H1 (cell line): ENCODE measurements around the gene SUSD6. TPM values are rescaled to one million over a fixed set of nuclear protein-coding genes. Genes with fewer than 3 reads are reported as not detected.

Experiments used
- CTCF ChIA-PET: fragments of 300-600 bp; sonication (Branson Sonifier 250); formaldehyde crosslinking; loops from one replicate; lab custom pipeline; 2021; ENCODE audit not compliant: partially characterized antibody; lab: Charles Lee
- POLR2A ChIA-PET: fragments of 300-600 bp; sonication (Branson Sonifier 250); formaldehyde crosslinking; loops from one replicate; lab custom pipeline; 2021; ENCODE audit warnings: inconsistent platforms; ENCODE audit not compliant: partially characterized antibody; lab: Charles Lee
- DNase-seq, 2 experiments: peaks; one replicate each; pipeline versions ENCODE4 v3.0.0 to v3.0.0-alpha.2; 2010 to 2022; ENCODE audit warnings: low spot score in 2 of 2, low read depth in 1 of 2, mixed read lengths in 1 of 2
- FAIRE-seq: peaks from 2 replicates; lab custom pipeline; 2011; peaks lifted over from hg19 to GRCh38; lab: Jason Lieb, UNC
- H2AFZ ChIP-seq: 2 replicates; pipeline ENCODE4 v1.8.1; 2012; ENCODE audit warnings: low read length, inconsistent platforms
- H2AK5ac ChIP-seq: 2 replicates; pipeline ENCODE4 v1.6.1; 2013; ENCODE audit warnings: low read depth, low read length
- H2BK120ac ChIP-seq: replicated peaks from 2 replicates; pipeline ENCODE3; 2013; ENCODE audit warnings: low read depth, low read length, inconsistent platforms
- H2BK12ac ChIP-seq: 2 replicates; pipeline ENCODE4 v1.6.1; 2013; ENCODE audit warnings: low read depth, low read length
- H2BK15ac ChIP-seq: 2 replicates; pipeline ENCODE4 v1.6.1; 2013; ENCODE audit warnings: low read length
- H2BK20ac ChIP-seq: 2 replicates; pipeline ENCODE4 v1.6.1; 2013; ENCODE audit warnings: low read length
- H2BK5ac ChIP-seq: 2 replicates; pipeline ENCODE4 v1.6.1; 2013; ENCODE audit warnings: low read depth, low read length
- H3K14ac ChIP-seq: 2 replicates; pipeline ENCODE4 v1.6.1; 2013; ENCODE audit warnings: inconsistent platforms; ENCODE audit not compliant: insufficient read length
- H3K18ac ChIP-seq: 2 replicates; pipeline ENCODE4 v1.6.1; 2013; ENCODE audit warnings: low read length; ENCODE audit errors: extremely low read depth
- H3K23ac ChIP-seq: 2 replicates; pipeline ENCODE4 v1.6.1; 2013; ENCODE audit warnings: inconsistent platforms; ENCODE audit not compliant: insufficient read length
- H3K23me2 ChIP-seq: 2 replicates; pipeline ENCODE4 v1.6.1; 2013; ENCODE audit warnings: low read depth, low read length
- H3K27ac ChIP-seq: 2 replicates; pipeline ENCODE4 v1.6.1; 2011; ENCODE audit warnings: low read depth, low read length, inconsistent platforms
- H3K27me3 ChIP-seq, 4 experiments: replicated peaks in 1 of 4; 1 replicate in 1 of 4; 2 replicates in 3 of 4; pipeline versions ENCODE4 v1.6.1 to v1.8.1; 2011 to 2013; ENCODE audit warnings: low read length in 3 of 4, mild to moderate bottlenecking in 3 of 4, inconsistent platforms in 2 of 4, mixed read lengths in 2 of 4, moderate library complexity in 1 of 4; ENCODE audit not compliant: control insufficient read depth in 3 of 4, insufficient read depth in 3 of 4; ENCODE audit errors: extremely low read depth in 1 of 4
- H3K36me3 ChIP-seq, 4 experiments: 2 replicates each; pipeline versions ENCODE4 v1.6.1 to v1.8.1; 2011 to 2013; ENCODE audit warnings: mild to moderate bottlenecking in 4 of 4, low read length in 3 of 4, moderate library complexity in 2 of 4, control low read depth in 1 of 4, inconsistent platforms in 1 of 4; ENCODE audit not compliant: insufficient read depth in 4 of 4, control insufficient read depth in 2 of 4
- H3K4ac ChIP-seq: replicated peaks from 2 replicates; pipeline ENCODE3; 2013; ENCODE audit warnings: low read length, low read depth, mixed read lengths, inconsistent platforms; ENCODE audit not compliant: insufficient read length
- H3K4me1 ChIP-seq, 4 experiments: replicated peaks in 1 of 4; 1 replicate in 1 of 4; 2 replicates in 3 of 4; pipeline versions ENCODE4 v1.6.1 to v1.8.1; 2011 to 2013; ENCODE audit warnings: low read length in 3 of 4, inconsistent platforms in 2 of 4, mixed read lengths in 1 of 4; ENCODE audit not compliant: insufficient read depth in 4 of 4, control insufficient read depth in 3 of 4
- H3K4me2 ChIP-seq, 2 experiments: 2 replicates each; pipeline versions ENCODE4 v1.6.1 to v1.8.1; 2011 to 2013; ENCODE audit warnings: low read depth in 2 of 2, low read length in 2 of 2, control low read depth in 1 of 2, inconsistent platforms in 1 of 2, mild to moderate bottlenecking in 1 of 2; ENCODE audit not compliant: insufficient read depth in 1 of 2
- H3K4me3 ChIP-seq, 4 experiments: fragments of 200-600, 300-600 bp in 1 of 4; sonication (generic), shearing (Covaris generic), sonication (Bioruptor Twin) in 1 of 4; 2 replicates each; pipeline versions ENCODE4 v1.5.1 to v1.8.1; 2011 to 2016; ENCODE audit warnings: low read length in 4 of 4, low read depth in 3 of 4, control low read depth in 2 of 4, inconsistent platforms in 2 of 4, mild to moderate bottlenecking in 2 of 4, mixed read lengths in 1 of 4, moderate library complexity in 1 of 4; ENCODE audit not compliant: insufficient read depth in 2 of 4; ENCODE audit errors: extremely low read depth in 1 of 4
- H3K56ac ChIP-seq: replicated peaks from 2 replicates; pipeline ENCODE3; 2013; ENCODE audit warnings: low read depth, mild to moderate bottlenecking, mixed read lengths, low read length, inconsistent platforms; ENCODE audit not compliant: insufficient read length
- H3K79me1 ChIP-seq: 2 replicates; pipeline ENCODE4 v1.6.1; 2013; ENCODE audit warnings: low read depth, low read length, control low read depth
- H3K79me2 ChIP-seq, 2 experiments: 2 replicates each; pipeline versions ENCODE4 v1.6.1 to v1.8.1; 2012 to 2013; ENCODE audit warnings: low read length in 2 of 2, mild to moderate bottlenecking in 2 of 2, inconsistent platforms in 1 of 2; ENCODE audit not compliant: insufficient read depth in 2 of 2, control insufficient read depth in 1 of 2
- H3K9ac ChIP-seq, 4 experiments: replicated peaks in 1 of 4; 1 replicate in 1 of 4; 2 replicates in 3 of 4; pipeline versions ENCODE4 v1.6.1 to v1.8.1; 2011 to 2013; ENCODE audit warnings: low read depth in 3 of 4, low read length in 3 of 4, control low read depth in 2 of 4, mild to moderate bottlenecking in 2 of 4, moderate library complexity in 2 of 4, inconsistent platforms in 1 of 4; ENCODE audit errors: extremely low read depth in 1 of 4
- H3K9me3 ChIP-seq, 2 experiments: 2 replicates each; pipeline versions ENCODE4 v1.6.1 to v1.8.1; 2012 to 2013; ENCODE audit warnings: mild to moderate bottlenecking in 2 of 2, moderate library complexity in 2 of 2, control low read depth in 1 of 2, inconsistent platforms in 1 of 2, low read depth in 1 of 2, low read length in 1 of 2, mixed read lengths in 1 of 2; ENCODE audit not compliant: insufficient read depth in 2 of 2
- H4K20me1 ChIP-seq, 2 experiments: replicated peaks in 1 of 2; 2 replicates each; pipeline versions ENCODE3 to v1.8.1; 2011 to 2013; ENCODE audit warnings: inconsistent platforms in 2 of 2, low read length in 2 of 2, mild to moderate bottlenecking in 1 of 2; ENCODE audit not compliant: insufficient read depth in 2 of 2, control insufficient read depth in 1 of 2
- H4K5ac ChIP-seq: 2 replicates; pipeline ENCODE4 v1.6.1; 2013; ENCODE audit warnings: low read length, low read depth, mixed read lengths, inconsistent platforms; ENCODE audit not compliant: insufficient read length
- H4K8ac ChIP-seq: 2 replicates; pipeline ENCODE4 v1.8.0; 2013; ENCODE audit warnings: mild to moderate bottlenecking, moderate library complexity, low read length, inconsistent platforms; ENCODE audit not compliant: insufficient read depth; ENCODE audit errors: extremely low read depth
- H4K91ac ChIP-seq: replicated peaks from 2 replicates; pipeline ENCODE3; 2013; ENCODE audit warnings: low read length, mixed read lengths, inconsistent platforms; ENCODE audit not compliant: insufficient read length
- CHD2 ChIP-seq: IDR thresholded peaks from 2 replicates; pipeline ENCODE4 v1.6.1; 2012; ENCODE audit warnings: low read length, improper control_type of control experiment
- KDM5A ChIP-seq: fragments of 200-600 bp; IDR thresholded peaks from 2 replicates; pipeline ENCODE4 v1.7.1; 2012; ENCODE audit warnings: mild to moderate bottlenecking, low read length, inconsistent platforms, mixed read lengths
- NRF1 ChIP-seq: IDR thresholded peaks from 2 replicates; pipeline ENCODE4 v1.6.1; 2011; ENCODE audit warnings: mild to moderate bottlenecking, low read depth, low read length, improper control_type of control experiment
- POLR2A ChIP-seq, 2 experiments: IDR thresholded peaks; 1 replicate in 1 of 2; 2 replicates in 1 of 2; pipeline ENCODE4 v1.6.1; 2011; ENCODE audit warnings: low read depth in 2 of 2, low read length in 2 of 2, mild to moderate bottlenecking in 2 of 2; ENCODE audit errors: control extremely low read depth in 1 of 2
- POLR2AphosphoS5 ChIP-seq: IDR thresholded peaks from 2 replicates; pipeline ENCODE4 v1.6.1; 2011; ENCODE audit warnings: low read depth, low read length
- RAD21 ChIP-seq, 2 experiments: IDR thresholded peaks in 1 of 2; conservative IDR thresholded peaks in 1 of 2; 2 replicates each; pipeline ENCODE4 v1.6.1; 2011; ENCODE audit warnings: low read depth in 2 of 2, low read length in 2 of 2, improper control_type of control experiment in 1 of 2, inconsistent platforms in 1 of 2, mild to moderate bottlenecking in 1 of 2, moderate library complexity in 1 of 2
- SP2 ChIP-seq: IDR thresholded peaks from 2 replicates; pipeline ENCODE4 v1.6.1; 2012; ENCODE audit warnings: mild to moderate bottlenecking, low read length, inconsistent platforms
- SRF ChIP-seq: IDR thresholded peaks from 2 replicates; pipeline ENCODE4 v1.6.1; 2011; ENCODE audit warnings: mild to moderate bottlenecking, low read depth, low read length, moderate library complexity
- ZNF274 ChIP-seq: IDR thresholded peaks from 2 replicates; pipeline ENCODE4 v1.7.0; 2012; ENCODE audit warnings: low read length, borderline replicate concordance; ENCODE audit errors: extremely low read depth
- WGBS, 2 experiments: shearing (Covaris generic) in 1 of 2; methylation state at CpG; one replicate each; pipeline versions ENCODE4 v1.1.6 to v1.1.7; 2013 to 2015; ENCODE audit warnings: low lambda C conversion rate in 2 of 2, mixed read lengths in 2 of 2, inconsistent platforms in 1 of 2, low coverage in 1 of 2, missing lambda C conversion rate in 1 of 2; ENCODE audit not compliant: insufficient replicate concordance in 2 of 2, insufficient coverage in 1 of 2, insufficient read length in 1 of 2; ENCODE audit errors: extremely low coverage in 1 of 2, missing lambda C conversion rate in 1 of 2; 5-methylcytosine and 5-hydroxymethylcytosine counted together
- polyA plus RNA-seq, 7 experiments: library from polyadenylated mRNA; depleted of rRNA in 3 of 7; stranded (reverse) in 5 of 7; unstranded in 2 of 7; fragments of >200 nt in 5 of 7; fragments of 200-250 nt in 2 of 7; gene quantifications; 1 replicate in 5 of 7; 2 replicates in 1 of 7; 4 replicates in 1 of 7; pipeline versions ENCODE4 v1.2.1 to v1.2.3, GENCODE V29; 2011 to 2013; ENCODE audit warnings: missing spikeins in 2 of 7, mixed read lengths in 2 of 7
- total RNA-seq: library from RNA; stranded (reverse); fragmentation: NEBNext Ultra II Directional; extraction: Animal tissue kit (Norgen Biotek cat#: 25700); gene quantifications from 2 replicates; pipeline ENCODE4 v1.2.1, GENCODE V29; 2021

Gene SUSD6
- total and polyA plus RNA-seq, 2 of the 8 experiments (the other 6 are each of a cell fraction or from before 2014, with no cell fraction given): 3.0 to 3.8 TPM

DNA sequence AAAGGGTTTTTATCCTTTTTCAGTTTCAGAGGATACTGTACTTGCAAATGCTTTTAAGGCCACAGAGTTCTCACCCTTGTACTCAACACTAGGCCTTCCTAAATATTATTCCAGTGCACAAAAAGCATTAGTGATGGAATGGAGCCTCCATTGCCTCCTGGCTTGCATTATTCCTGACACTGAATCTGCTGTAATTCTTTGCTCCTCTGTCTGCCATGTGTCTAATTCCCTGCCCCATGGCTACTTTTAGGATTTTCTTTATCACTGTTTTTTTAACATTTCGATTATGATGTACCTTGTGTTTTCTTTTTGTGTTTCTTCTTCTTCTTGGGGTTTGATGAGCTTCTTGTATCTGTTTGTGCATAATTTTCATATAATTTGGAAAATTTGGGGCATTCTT, 29.5 kb downstream of the SUSD6 start:
- no peak overlapping the region for H2BK12ac ChIP-seq
- no peak for FAIRE-seq
- CTCF ChIA-PET: interaction anchor here (0.9 to 1.8 kb wide), 3 partner anchors 56 to 86 kb away, joined by 3 read pairs; no protein-coding TSS in a partner anchor
- WGBS, 2 experiments: 80% methylated on average over 1 of the region's 1 CpG; no CpG with 5 or more reads in 1 of the 2 experiments
- H3K36me3 ChIP-seq: peaks cover 0 to 5% (median 0%) of the 10 kb centered on the region in 4 experiments; a peak in 1 of 8 replicates
- H3K27me3 ChIP-seq: no peaks in the 10 kb centered on the region
- H2AK5ac ChIP-seq: no peak overlapping the region
- POLR2A ChIA-PET: no interaction called here
- no peak overlapping the region for H4K8ac ChIP-seq
- no peak overlapping the region for H3K56ac ChIP-seq
- H3K27ac ChIP-seq: no peak overlapping the region
- no peak overlapping the region for H3K23ac ChIP-seq
- H3K18ac ChIP-seq: no peak overlapping the region
- no peak overlapping the region for H2BK15ac ChIP-seq
- H3K9ac ChIP-seq: no peak overlapping the region
- no peak overlapping the region for H3K4ac ChIP-seq
- no peak overlapping the region for H2BK20ac ChIP-seq
- no peak overlapping the region for H2BK120ac ChIP-seq
- H3K79me2 ChIP-seq: no peaks in the 10 kb centered on the region
- H3K23me2 ChIP-seq: no peaks in the 10 kb centered on the region
- H4K91ac ChIP-seq: no peak overlapping the region
- H3K4me3 ChIP-seq: no peak overlapping the region
- no peak overlapping the region for H4K5ac ChIP-seq
- no peak overlapping the region for H3K4me2 ChIP-seq
- no peak overlapping the region for H2BK5ac ChIP-seq
- H3K9me3 ChIP-seq: peaks cover 7 to 14% of the 10 kb centered on the region in 2 experiments
- H2AFZ ChIP-seq: no peak overlapping the region
- no peak overlapping the region for H3K14ac ChIP-seq
- H3K79me1 ChIP-seq: peaks cover 3% of the 10 kb centered on the region; the same call in 1 of the 2 replicates
- H3K4me1 ChIP-seq: peaks cover 15 to 21% (median 19%) of the 10 kb centered on the region in 4 experiments
- TF ChIP-seq KDM5A (no peak), ZNF274 (no peak), RAD21 (IDR thresholded peaks at IDR 0.05 in 1 of 2, conservative IDR thresholded peaks at IDR 0.05 in 1 of 2; ENCODE audit: low read depth in 2 of 2, low read length in 2 of 2) (no peak), SRF (no peak), CHD2 (no peak), SP2 (no peak), POLR2A (IDR thresholded peaks at IDR 0.05; ENCODE audit: control extremely low read depth in 1 of 2, low read depth in 2 of 2, low read length in 2 of 2) (no peak), POLR2AphosphoS5 (no peak), NRF1 (no peak)
- TF ChIP-seq, all 59 proteins: peak for 0
- no peak for DNase-seq
- no peaks in the 10 kb centered on the region for H4K20me1 ChIP-seq
